Hematopoietic multipotent progenitor cell treated with erythropoietin and hydrocortisone succinate and interleukin-3 and kit ligand, for 8 days (in vitro differentiated cells): ENCODE measurements around the gene MYO1B.

Experiments
- DNase-seq: peaks from one replicate; pipeline ENCODE4 v3.0.0-alpha.2; 2015

MYO1B gene

DNA sequence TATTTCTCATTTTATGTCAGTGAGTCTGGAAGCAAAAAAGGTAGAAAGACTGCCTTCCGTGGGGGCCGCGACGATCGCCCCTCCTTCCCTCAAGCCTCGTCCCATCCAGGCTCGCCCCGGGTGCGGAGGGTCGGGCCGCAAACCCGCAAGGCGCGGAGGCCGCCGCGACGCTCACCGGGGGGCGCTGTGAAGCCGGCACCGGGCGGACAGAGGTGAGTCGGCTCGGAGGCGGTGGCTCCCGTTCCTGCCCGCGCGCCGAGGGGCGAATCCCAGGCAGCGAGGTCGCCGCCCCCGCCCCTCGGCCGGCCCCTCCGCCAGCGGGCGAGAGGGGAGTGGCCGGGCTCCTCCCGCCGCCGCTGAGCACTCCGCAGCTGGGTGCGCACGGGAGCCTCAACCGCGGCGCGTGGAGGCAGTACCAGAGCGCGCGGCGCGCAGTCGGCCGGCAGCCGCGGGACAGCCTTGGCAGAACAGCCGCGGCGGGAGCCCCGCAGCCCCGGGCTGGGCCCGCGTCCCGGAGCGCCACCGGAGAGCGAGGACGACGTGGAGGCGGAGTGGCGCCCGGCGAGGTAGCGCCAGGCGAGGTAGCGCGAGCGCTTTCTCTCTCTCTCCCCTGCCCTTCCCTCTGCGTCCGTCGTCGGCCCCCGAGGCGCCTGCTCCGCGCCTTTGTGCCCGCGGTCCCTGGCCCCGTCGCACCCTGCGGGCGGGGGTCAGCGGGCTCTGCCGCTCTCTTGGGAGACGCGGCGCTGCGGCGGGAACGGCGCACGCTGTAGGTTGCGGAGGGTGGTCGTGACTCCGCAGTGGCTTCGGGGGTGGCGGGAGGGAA is at the start of gene MYO1B:
TSS of gene MYO1B (plus strand) at position 359 of the 823 bp plus-strand sequence. CDS start 31,492 bp downstream, outside the sequence.
- DNase-seq, result peak; percentile 11

DNA sequence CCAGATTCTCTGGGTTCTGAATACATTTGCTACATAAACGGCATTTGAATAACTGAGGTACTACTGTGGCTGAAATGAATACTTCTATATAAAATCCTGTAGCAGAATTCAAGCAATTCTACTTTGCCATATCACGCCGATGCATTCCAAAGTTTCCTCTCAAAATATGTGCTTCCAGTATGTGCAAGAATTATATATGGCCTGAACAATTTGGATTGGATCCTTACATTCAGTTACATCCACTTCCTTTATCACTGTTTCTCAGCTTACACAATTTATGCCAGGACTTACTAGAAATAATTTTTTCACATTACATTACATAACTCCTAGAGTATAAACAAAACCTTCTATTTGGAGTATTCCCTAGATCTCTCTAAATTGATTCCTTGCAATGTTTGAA is 48.1 kb upstream of the MYO1B start:
- no peak for DNase-seq

DNA sequence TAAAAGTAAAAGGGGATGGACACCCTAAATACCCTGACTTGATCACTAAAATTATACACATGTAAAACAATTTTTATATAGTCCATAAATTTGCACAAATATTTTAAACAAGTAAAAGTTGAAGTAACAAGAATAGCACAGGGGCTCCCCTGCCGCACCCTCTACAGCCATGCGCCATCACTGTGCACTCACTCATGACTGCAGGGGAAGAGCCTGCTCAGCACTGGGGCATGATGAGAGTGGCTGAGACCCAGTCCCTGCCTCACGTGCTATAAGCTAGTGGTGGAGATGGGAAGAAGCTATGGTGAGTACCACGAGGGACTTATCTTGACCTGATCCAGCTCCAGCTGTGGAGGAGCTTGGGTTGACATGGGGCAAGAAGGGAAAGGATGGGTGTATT is 46.9 kb upstream of the MYO1B start:
- no peak for DNase-seq

DNA sequence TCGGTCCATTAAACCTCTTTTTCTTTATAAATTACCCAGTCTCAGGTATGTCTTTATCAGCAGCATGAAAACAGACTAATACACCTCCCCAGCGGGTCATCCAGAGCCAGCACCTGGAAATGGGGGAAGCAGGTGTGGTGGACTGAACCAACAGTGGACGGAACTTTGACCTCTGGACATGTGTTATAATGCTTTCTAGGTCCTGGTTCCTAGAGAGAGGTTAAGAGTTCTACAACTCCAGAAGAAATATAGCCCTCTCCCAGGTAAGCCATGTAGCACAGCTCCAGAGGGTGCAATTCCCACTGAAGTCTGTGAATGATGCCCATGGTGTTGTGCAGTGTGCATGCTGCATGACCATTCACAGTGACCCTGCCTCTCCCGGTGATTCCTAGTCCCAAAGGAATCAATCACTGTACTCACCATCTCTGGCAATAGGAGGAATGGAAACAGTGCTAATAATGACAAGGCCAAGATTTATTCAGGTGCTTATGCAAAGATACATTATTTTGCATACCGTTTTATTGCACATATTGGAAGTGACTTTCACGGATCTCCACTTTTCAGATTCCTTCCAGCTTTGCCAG is 45.2 kb upstream of the MYO1B start:
- no peak for DNase-seq

DNA sequence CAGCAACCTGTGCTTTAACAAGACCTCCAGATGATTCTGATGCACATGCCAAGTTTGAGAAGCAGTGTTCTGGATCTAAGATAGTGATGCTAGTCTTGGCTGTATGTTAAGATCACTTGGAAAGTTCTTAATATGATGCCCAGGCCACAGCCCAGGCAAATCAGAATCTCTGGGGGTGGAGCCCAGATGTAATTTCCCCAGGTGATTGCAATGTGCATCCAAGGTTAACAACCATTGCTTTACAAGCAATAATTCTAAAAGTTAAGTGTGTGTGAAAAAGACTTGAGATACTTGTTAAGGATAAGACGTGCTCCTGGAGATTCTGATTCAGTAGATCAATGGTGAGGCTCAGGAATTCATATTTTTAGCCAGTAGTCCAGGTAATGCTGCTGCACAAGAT is 44.3 kb upstream of the MYO1B start:
- no peak for DNase-seq

DNA sequence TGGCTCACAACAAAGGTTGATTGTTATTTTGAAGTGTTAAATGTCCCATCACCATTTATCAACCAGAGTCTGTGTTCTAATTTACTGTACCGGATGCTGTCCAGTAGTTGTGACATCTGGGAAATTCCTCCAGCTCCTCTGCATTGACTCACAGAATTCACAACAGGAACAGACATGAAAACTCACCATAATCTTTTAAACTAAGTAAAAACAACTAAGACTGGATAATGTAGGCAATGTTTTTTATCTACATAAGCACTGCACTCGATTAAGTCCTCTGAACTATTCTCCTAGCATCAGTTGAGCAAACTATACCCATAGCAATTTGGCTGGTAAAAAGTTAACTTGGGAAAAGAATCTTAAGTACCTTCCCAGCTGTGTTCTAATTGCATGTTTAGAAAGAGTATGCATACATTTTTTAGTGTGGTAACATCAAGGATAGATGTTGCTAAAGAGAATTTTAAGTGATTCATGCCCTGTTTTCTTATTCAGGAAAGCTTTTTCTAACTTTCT is 42.9 kb upstream of the MYO1B start:
- DNase-seq, result no peak

DNA sequence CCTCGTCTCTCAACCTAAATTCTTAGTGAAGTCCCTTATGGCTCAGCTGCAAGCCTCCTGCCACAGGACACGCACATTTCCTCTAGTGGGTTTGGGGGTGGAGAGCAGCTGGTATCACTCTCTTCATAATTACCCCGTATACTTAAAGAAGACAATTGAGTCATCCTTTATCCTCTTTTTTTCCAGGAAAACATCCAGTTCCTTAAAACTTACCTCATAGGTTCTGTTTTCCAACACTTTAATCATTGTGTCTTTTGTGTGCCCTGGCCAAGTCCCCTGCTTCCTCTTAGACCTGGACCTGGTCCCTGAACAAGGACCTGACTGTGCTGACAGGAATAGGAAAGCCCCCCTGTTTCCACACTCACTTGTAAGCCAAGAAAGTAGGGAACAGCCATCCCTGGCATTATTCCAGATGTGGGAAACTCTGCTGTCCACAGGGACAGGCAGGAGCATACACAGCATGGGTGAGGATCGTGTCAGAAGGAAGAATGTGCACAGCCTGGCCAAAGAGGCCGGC is 42.3 kb upstream of the MYO1B start:
- no peak for DNase-seq

DNA sequence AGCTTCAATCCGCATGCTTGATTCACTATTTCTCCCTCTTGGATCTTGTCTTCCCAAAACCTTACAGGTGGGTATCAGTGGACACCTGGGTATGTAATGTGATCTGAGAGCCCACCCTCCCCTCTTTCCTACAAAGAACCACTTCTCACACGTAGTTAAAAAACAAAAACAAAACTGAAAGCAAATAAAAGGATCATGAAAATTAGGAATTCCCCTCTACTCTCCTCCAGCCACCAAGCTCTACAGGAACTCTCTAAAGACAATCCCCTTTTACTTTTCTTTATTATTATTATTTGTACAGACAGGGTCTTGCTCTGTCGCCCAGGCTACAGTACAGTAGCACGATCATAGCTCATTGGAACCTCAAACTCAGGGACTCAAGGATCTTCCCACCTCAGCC is 40.8 kb upstream of the MYO1B start:
- no peak for DNase-seq

DNA sequence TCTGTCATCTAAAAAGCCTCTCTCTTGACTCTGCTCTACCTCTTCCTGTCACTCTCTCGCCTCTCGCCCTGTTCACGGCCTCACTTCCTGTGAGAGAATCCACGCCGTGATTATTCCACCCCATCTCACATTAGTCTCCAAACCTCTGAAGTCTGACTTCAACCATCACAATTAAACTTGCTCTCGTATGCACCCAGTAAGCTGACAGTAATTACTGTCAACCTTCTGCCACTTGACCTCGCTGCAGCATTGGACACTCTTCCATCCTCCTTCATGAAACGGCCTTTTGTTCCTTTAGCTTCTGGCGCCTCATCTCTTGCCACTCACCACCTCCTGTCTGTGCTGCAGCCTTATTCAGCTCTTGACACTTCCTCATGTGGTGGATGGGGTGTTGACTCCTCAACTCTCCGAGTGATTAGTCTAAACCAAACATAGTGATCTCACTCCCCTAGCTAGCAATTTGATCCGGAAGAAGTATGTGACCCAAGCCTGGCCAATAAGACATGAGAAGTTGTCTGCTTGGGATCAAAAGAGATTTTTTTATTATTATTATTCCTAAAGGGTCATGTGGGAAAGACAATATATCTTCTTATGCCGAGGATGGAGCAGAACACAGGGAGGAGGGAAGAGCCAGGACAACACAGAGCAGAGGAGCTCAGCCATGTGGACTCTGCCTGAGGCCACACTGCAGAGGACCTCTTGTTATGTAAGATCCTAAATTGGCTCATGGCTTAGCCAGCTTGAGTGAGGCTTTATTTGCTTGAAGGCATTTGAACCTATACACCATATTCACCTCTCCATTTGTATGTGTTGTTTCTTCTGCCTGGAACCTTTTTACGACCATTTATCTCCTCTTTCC is 38.4 kb upstream of the MYO1B start:
- no peak for DNase-seq

DNA sequence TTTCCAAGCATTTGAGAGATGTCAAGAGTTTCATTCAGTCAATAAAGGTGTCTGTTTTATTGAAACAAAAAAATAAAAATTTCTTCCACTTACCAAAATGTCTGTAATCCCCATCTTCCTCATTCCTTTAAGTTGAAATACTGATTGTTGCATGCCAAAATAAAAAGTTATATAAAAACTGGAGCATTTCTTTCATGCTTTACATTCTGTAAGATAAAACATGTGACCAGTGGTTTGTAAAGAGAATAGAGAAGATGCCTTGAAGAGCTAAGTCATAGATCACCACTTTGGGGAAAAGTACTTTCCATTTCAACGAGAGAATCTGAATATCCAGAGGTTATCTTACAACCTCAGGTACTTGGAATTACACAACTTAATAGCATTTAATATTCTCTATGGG is 35.9 kb upstream of the MYO1B start:
- DNase-seq, result no peak

DNA sequence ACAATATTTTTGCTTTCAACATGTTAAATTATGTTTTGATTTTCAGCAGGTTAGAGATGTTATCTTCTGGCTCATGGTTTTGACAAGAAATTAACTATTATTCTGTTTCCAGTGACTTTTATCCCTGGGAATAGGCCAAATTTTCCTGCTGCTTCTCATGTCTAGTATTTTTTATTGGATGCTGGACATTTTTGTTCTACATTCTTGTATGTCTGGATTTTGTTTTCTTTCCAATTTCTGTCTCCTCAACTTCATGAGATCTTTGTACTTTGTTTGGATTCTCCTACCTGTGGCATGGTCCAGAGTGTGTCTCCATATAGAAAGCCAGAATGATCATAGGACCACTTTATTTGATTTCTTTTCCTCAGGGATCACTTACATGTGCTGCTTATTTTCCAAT is 33.1 kb upstream of the MYO1B start:
- no peak for DNase-seq

DNA sequence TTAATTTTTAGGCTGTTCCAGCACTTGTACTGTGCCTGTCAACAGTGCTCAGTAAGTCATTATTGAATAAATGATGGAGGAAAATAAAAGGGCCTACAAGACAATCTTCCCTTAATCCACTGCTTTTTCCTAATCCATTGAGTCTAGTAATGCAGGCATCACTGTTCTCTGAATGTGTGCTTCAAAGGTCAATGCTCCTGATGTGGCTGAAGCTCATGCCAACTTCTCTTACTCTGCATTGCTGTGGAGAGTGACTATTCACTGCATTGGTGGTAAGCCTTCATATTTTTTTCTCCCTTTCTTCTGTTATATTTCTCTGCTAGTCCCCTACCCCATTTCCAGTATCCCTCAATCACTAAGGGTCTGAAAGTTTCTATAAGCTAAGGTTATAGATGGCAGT is 31.9 kb upstream of the MYO1B start:
- DNase-seq, result no peak

DNA sequence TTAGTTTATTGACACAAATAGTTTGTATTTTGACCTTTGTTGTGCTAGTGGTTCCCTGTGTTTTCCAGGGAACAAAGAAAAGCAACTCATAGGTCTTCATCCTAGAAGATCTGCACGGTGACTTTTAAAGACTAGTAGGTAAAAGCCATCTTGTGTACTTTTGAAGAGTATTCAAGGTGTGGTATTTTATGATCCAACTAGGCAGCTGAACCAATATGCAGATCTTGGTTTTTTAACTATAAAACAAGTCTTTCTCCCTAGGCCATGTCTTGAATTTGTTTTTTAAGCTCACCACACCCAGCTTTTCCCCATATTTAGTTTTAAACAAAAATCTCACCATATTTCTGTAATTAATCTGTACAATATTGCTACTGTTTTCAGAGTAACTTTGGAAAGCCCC is 30.0 kb upstream of the MYO1B start:
- no peak for DNase-seq

DNA sequence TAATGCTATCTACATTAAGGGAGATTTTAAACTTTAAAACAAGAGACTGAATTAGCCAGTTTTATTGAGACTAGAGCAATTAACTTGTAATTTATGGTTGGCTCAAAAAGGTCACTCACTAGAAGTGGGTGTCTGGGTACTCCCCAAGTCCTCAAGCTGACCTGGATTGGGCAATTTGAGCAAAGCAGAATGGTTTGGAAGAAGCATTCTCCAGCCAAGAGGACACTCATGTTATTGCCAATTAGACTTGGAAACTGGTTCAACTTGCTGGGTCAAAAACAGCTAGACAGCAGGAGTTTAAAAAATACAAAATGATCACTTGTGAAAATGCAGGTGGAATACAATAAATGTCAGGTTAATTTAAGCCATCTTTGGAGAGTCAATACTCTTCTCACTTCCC is 29.5 kb upstream of the MYO1B start:
- DNase-seq, result no peak

DNA sequence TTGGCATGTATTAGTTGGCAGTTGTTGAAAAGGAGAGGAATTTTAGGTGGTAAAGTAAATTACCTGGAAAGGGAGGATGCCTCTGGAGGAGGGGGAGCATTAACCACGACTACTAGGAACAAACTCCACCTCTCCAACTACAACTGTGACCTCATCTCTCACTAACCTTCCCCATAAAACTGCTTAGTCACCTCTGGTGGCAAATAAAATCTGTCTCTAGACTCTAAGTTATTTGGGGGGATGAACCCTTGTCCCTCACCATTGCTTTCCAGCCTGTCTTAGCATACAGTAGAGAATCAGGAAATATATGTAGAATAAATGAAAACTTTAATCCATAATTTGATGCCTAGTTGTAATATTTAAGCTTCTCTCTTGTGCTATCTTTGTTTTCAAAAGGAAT is 27.6 kb upstream of the MYO1B start:
- no peak for DNase-seq

DNA sequence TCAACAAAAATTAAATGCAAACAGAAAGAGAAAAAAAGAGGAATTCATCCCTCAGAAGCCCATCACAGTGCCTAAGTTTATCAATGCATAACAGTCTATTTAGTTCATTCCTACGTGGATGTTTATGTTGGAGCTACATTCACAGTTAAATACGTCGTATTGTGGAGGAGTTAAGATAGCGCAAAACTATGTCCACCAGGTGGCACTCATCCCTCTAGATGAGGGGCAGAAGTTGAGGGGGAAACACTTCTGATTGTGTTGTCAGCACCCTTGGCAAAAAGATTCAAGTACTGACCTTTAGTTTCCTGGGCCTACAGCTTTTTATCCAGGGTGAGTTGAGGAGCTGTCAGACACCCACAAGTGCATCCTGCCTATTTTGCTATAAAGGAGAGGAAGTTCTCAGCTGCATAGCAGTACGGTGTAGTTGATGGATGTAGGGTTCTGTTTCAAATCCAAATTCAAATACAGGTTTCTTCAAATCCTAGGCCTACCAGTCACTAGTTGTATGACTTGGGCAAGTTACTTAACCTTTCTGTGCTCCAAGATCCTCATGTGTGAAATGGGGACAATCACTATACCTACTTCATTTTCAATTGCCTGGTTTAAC is 26.8 kb upstream of the MYO1B start:
- peak; percentile 55 for DNase-seq

DNA sequence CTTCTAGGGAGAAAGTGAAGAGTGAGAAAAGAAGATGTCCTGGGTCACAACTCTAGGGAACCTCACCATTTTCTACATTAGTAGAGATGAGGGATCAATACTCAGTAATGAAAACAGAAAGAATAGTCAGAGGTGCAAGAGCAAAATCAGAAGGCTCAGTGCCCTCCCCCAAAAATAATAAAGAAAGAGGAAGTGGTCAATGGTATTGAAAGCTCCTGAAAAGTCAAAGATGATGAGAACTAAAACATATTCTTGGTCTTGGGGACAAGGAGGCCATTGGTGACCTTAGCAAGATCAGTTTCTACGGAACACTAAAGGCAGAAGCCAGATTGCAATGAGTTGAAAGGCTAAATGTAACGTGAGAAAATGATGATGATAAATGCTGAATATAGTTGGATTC is 24.5 kb upstream of the MYO1B start:
- DNase-seq, result no peak

DNA sequence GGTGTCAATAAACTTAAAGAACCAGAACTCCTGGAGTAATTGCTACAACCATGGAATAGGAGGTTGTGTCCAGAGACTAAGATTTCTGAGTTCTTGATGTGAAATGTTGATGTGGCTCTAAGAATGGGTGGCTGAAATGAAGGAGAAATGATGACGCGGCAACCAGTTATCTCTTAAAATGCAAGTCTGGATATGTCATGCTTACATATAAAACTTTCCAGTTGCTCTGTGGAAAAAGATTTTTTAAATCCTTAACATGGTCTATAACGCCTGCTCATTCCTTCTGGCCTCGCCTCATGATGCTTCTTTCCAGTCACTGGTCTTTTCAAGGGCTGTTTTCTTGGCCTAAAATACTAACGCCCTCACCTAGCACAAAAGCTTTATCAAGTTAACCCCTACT is 23.5 kb upstream of the MYO1B start:
- no peak for DNase-seq

DNA sequence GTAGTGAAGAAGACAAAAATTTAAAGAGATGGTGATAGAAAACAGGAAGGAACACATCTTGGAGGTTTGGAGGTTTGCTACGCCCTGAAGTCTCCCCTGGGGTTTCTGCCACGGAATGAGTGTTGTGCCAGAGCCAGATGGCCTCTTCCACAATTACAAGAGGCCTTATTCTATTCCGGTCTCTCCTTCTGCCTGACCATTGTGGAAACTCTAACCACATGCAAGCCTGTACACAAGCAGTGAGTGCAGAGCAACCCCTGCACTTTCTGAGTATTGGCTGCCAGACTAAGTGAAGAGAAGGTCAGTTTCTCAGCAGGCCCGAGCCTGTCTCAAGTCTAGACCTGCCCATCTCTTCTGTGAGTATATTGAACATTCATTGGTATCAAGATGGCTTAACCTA is 22.7 kb upstream of the MYO1B start:
- no peak for DNase-seq

DNA sequence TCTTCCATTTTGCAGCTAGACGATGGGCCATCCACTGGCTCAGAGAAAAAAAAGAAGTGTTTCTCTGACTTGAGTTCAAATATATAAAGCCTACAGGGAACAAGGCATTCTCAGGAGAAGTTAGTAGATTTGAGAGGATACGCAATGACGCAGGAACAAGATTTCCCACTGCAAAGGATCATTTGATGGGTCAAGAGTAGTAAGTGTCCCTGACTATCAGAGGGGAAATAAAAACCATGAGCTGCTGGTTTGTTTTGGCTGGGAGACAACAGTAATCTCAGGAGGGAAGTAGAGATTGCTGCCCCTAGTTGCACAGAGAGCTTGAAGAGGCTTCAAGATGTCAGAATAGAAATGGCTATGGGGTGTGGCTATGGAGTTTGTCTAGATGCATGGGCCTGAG is 22.3 kb upstream of the MYO1B start:
- DNase-seq, result no peak

DNA sequence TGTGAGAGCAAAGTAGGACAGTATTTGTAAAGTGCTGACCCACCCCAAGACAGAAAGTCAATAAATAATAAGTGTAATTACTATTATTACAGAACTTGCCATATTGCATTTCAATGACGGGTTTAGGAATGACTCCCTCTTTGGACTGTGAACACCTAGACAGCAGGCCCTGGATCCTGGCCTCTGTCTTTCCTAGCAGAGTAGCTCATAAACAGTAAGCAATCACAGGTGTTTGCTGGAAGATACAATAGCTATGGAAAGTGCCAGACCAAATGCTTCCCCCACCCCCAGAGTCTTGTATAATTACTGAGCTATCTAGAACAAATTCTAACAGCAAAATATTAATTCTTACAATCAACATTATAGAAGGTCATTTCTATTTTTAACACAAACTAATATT is 20.1 kb upstream of the MYO1B start:
- no peak for DNase-seq

DNA sequence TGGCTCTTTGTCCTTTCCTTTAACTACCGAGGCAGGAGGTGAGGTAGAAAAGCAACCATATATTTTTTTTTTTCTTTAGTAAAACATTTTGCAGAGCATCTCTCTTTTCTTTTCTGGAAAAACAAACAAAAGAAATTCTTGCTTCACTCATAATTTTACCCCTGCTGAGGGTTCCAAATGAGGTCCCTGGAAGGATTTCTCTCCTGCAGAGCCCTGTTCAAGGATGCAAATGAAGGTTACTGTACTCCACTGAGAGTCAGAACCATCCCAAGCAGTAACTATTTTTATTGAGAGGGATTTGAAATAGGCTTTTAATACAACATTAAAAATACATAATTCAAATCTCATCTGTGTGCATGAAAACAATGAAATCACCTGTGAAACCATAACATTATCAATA is 19.5 kb upstream of the MYO1B start:
- no peak for DNase-seq

DNA sequence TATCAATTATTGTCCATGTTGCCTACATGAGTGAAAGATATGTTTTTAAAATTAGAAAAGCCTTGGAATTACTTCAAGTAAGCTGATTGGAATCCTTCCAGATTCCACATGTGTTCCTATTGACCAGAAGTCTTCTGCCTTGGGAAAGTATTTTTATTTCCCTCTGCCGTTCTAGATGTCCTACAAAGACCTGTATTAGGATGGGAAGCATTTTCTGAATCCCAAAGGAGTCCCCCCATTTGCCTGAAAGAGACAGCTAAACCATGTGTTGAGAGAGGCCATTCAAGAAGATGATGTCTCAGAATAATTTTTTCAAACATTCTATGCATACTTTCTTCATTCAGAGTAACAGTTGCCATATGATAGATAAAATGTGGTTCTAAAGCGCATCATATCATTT is 19.0 kb upstream of the MYO1B start:
- no peak for DNase-seq
